ES-I3 (cell line): ENCODE data around the gene NDUFA3.

Experiments used
- H3K36me3 ChIP-seq: 2 replicates; pipeline ENCODE4 v1.6.1; 2013; ENCODE audit warnings: mild to moderate bottlenecking, low read length, control low read depth, moderate library complexity; ENCODE audit not compliant: insufficient read depth
- H3K4me1 ChIP-seq: 2 replicates; pipeline ENCODE4 v1.6.1; 2013; ENCODE audit warnings: mild to moderate bottlenecking, control low read depth, low read length; ENCODE audit not compliant: insufficient read depth
- H3K9ac ChIP-seq: 2 replicates; pipeline ENCODE4 v1.6.1; 2013; ENCODE audit warnings: low read depth, mild to moderate bottlenecking, low read length, moderate library complexity
- H3K9me3 ChIP-seq: 2 replicates; pipeline ENCODE4 v1.6.1; 2013; ENCODE audit warnings: mild to moderate bottlenecking, low read length, moderate library complexity; ENCODE audit not compliant: control insufficient read depth, insufficient read depth

NDUFA3 gene

DNA sequence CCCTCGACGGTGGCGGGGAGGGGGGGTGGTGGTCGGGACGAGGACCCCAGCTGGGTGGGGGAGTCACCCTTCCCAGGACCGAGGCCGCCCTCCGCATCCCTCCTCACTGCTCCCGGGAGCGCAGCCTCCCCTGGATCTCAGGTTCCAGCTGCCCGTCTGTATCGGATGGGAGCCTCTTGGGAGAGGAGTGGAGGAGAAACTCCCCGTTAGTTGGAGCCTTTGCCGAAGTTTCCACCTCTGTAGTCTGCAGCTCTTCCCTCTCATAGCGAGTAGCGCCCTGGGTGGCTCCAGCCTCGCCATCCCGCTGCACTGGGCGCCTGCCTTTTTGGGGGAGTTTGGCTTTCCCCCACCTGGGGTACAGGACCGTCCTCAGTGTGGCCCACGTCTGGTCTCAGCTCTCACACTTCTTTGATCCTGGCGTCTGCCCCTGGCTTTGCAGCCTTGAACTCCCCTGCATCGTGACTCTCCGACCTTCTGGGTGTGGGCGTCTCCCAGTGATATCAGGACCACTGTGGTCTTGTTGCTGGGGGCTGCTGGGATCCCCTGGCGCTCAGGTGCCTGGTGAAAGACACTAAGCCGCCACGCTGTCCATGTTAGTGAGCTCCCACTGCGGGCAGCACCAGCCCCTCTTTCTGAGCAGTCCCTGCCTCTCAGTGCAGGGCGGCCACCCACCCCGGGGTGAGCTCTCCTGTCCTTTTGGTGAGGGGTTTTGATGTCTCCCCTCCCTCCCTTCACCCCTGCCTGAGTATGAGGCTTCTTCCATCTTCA is 36.0 kb downstream of the NDUFA3 start:
- peak overlapping the region; percentile 72; the same call in 1 of the 2 replicates for H3K9ac ChIP-seq
- H3K4me1 ChIP-seq, result no peaks in the 10 kb centered on the region; the same call in 1 of the 2 replicates
- H3K36me3 ChIP-seq, result peaks cover 17% of the 10 kb centered on the region
- no peaks in the 10 kb centered on the region for H3K9me3 ChIP-seq

DNA sequence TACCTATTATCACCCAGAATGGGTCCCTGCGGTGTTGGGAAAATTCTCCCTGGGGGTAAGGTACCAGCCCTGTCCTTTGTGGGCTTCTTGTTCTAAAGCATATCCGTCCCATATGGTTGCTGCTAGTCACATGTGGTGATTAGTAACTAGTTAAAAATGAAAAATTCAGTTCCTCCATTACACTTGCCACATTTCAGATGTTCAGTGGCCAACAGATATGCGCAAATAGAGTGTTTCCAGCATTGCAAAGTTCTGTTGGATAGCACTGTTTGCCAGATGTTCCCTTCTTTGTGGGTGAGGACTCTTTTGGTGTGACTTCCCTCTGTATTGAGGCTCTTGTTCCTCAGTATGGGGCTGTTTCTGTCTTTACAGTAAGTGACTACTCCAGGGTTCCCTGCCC is 38.7 kb downstream of the NDUFA3 start:
- no peak overlapping the region for H3K9ac ChIP-seq
- no peaks in the 10 kb centered on the region; the same call in 1 of the 2 replicates for H3K4me1 ChIP-seq
- no peaks in the 10 kb centered on the region for H3K9me3 ChIP-seq
- peaks cover 37% of the 10 kb centered on the region for H3K36me3 ChIP-seq

DNA sequence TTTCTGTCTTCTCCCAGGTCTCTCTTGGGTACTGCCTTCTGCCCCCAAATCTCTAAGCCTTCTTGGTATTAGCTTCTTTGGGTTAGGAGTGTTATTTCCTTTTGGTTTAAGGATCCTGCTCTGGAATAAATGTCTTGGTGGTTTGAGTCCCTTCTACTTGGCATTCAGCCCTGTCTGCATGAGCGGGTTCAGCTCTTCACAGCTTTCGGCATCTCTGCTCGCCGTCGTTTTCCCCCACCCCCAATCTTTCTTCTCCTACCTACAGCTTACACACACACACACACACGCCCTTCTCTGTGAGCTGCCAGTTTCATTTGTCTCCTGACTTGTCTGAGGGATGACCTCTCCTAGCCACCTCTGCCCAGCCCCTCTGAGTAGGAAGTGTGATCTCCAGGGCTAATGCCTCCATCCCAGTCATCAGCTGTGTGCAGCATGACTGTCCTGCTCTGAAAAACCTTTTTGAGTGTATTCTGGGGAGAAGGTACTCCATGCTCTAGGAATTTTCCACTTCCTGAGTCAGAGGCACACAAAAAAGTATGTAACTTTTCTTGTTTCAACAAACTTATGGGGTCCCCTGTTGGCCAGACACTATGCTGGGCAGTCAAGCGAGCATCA is 39.6 kb downstream of the NDUFA3 start:
- Histone ChIP-seq H3K4me1 (no peaks in the 10 kb centered on the region; the same call in 1 of the 2 replicates), H3K9me3 (no peaks in the 10 kb centered on the region), H3K9ac (no peak overlapping the region), H3K36me3 (peaks cover 37% of the 10 kb centered on the region)

DNA sequence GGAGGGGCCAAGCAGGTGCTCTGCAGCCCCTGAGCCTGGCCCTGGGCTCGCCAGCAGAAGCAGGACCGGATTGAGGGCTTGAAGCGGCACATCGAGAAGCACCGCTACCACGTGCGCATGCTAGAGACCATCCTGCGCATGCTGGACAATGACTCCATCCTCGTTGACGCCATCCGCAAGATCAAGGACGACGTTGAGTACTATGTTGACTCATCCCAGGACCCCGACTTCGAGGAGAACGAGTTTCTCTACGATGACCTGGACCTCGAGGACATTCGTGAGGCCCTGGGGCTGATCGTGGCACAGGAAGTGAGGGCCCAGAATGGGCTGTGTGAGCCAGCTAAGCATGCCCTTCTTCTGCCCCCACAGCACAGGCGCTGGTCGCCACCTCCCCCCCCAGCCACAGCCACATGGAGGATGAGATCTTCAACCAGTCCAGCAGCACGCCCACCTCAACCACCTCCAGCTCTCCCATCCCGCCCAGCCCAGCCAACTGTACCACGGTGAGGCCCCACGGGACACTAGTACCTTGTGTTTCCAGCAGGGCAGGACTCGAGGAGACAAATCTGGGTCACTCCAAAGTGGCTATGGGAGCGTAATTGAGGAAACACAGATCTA is 43.0 kb downstream of the NDUFA3 start:
- H3K36me3 ChIP-seq, result peaks cover 39% of the 10 kb centered on the region
- no peak overlapping the region for H3K9ac ChIP-seq
- no peaks in the 10 kb centered on the region for H3K9me3 ChIP-seq
- no peaks in the 10 kb centered on the region for H3K4me1 ChIP-seq

DNA sequence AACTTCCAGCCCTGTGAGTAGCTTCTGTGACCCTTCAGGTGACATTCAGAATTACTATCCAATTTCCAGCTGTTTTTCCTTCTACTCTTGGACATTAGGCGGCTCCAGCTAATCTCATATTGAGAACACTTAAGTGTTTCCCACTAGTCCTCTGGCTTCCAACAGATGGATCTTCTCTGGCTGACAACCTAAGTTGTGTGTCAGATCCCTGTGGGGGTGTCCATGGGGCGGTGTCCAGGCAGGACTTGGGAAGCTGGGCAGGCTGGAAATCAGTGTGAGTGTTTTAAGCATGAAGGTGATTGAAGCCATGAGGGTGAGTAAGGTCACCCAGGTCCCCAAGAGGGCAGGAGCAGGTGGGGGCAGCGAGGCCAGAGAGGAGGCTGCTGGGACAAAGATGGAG is 45.0 kb downstream of the NDUFA3 start:
- Histone ChIP-seq H3K9ac (no peak overlapping the region), H3K4me1 (no peaks in the 10 kb centered on the region), H3K36me3 (peaks cover 35% of the 10 kb centered on the region), H3K9me3 (no peaks in the 10 kb centered on the region)

DNA sequence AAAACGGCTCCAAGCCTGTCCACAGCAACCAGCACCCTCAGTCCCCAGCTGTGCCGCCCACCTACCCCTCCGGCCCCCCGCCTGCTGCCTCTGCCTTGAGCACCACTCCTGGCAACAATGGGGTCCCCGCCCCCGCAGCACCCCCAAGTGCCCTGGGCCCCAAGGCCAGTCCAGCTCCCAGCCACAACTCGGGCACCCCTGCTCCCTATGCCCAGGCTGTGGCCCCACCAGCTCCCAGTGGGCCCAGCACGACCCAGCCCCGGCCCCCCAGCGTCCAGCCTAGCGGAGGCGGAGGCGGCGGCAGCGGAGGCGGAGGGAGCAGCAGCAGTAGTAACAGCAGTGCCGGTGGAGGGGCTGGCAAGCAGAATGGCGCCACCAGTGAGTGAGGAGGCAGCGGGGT is 45.5 kb downstream of the NDUFA3 start:
- H3K36me3 ChIP-seq, result peaks cover 31% of the 10 kb centered on the region

DNA sequence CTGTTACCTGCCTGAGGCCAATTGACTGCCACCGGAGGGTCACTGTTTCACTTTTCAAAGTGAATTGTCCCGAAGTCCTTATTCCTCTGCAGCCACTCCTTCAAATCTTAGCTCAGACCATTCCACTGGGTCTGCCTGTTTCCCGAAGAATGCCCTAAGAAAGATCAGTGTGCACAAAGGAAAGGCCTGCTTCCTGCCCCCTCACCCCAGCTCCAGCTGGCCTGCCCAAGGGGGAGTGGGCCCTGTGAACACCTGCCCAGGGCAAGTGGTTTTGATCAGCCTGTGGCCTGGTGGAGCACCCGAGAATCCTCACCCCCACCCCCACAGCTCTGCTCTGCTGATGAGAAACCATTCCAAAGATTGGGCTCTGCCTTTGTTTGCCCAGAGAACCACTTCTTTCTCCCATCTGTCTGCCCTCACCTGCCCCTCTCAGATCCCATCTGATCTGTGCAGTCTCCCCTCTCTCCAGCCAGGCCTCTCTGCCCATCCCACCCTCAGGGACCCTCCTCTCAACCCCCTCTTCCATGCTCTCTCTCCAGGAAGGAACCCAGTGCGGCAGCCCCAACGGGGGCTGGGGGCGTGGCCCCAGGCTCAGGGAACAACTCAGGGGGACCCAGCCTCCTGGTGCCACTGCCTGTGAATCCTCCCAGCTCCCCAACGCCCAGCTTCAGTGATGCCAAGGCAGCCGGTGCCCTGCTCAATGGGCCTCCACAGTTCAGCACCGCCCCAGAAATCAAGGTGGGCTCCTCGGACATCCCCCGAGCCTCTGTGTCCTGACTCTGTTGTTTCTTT is 46.6 kb downstream of the NDUFA3 start:
- H3K9ac ChIP-seq, result no peak overlapping the region
- no peaks in the 10 kb centered on the region for H3K9me3 ChIP-seq
- H3K36me3 ChIP-seq, result peaks cover 22% of the 10 kb centered on the region
- H3K4me1 ChIP-seq, result no peaks in the 10 kb centered on the region

More for the DNA sequence above, 45.5 kb downstream of the NDUFA3 start:
- Histone ChIP-seq H3K4me1 (no peaks in the 10 kb centered on the region), H3K9ac (no peak overlapping the region), H3K9me3 (no peaks in the 10 kb centered on the region)

DNA sequence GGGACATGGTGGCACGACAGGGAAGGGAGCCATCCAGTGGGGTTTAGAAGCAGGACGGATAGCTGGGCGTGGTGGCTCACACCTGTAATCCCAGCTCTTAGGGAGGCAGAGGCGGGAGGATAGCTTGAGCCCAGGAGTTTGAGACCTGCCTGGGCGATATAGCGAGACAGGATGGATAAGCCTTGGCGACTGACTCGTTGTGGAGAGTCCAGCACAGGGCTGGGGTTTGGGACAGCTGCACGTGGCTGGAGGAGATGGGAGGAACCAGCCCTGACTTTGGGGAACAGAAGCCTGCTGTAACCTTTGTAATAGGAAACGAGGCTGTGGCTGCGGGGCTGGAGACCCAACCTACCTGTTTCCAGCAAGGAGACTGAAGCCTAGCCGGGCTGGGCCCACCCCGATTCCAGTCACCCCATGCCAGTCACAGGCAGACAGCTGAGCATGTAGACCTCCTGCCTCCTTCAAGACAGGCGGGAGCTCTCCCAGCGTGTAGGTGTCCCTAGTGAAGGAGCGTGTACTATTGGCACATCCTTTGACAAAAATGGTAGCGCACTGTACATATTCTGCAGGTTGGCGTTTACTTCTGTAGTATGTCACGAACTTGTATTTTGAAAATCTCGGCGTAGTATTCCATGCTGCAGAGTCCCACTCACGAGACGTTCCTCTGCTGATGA is 48.8 kb downstream of the NDUFA3 start:
- H3K9me3 ChIP-seq, result no peaks in the 10 kb centered on the region
- H3K36me3 ChIP-seq, result peaks cover 8% of the 10 kb centered on the region
- H3K9ac ChIP-seq, result no peak overlapping the region
- no peaks in the 10 kb centered on the region for H3K4me1 ChIP-seq

DNA sequence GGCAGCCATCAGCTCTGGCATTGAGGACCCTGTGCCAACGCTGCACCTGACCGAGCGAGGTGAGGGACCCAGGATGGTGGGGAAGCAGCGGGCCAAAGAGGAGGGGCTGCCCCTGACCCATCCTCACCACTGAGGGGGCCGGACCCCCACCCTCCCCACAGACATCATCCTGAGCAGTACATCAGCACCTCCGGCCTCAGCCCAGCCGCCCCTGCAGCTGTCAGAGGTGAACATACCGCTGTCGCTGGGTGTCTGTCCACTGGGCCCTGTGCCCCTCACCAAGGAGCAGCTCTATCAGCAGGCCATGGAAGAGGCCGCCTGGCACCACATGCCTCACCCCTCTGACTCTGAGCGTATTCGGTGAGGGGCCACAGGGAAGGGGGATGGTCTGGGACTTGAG is 49.6 kb downstream of the NDUFA3 start:
- Histone ChIP-seq H3K9ac (no peak overlapping the region), H3K4me1 (no peaks in the 10 kb centered on the region), H3K36me3 (peaks cover 8% of the 10 kb centered on the region), H3K9me3 (no peaks in the 10 kb centered on the region)

DNA sequence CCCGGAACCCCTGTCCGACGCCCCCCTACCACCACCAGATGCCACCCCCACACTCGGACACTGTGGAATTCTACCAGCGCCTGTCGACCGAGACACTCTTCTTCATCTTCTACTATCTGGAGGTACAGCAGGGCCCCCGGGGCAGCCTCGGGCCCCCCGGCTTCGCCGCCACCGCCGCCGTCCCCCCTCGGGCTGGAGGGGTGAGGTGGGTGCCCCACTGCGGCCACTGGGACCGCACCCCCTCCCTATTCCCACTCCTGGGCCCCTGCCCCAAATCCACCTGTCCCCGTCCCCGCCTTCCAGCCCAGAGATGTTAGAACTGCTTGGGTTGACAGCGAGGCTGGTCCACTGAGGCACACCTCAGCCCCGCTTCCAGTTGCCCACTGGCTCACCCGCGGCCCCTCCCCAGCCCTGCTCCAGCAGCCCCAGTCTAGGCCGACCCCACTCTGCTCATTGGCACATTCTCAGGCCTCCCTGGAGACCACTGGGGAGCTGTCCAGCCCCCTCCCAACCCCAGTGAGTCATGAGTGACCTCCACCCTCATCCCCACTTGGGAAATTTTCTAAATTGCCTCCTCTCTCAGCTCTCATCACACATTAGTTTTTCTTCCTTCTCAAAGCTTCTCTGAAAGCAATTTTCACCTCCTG is 50.3 kb downstream of the NDUFA3 start:
- H3K9me3 ChIP-seq, result no peaks in the 10 kb centered on the region
- H3K4me1 ChIP-seq, result no peaks in the 10 kb centered on the region
- H3K36me3 ChIP-seq, result peaks cover 8% of the 10 kb centered on the region
- no peak overlapping the region for H3K9ac ChIP-seq

DNA sequence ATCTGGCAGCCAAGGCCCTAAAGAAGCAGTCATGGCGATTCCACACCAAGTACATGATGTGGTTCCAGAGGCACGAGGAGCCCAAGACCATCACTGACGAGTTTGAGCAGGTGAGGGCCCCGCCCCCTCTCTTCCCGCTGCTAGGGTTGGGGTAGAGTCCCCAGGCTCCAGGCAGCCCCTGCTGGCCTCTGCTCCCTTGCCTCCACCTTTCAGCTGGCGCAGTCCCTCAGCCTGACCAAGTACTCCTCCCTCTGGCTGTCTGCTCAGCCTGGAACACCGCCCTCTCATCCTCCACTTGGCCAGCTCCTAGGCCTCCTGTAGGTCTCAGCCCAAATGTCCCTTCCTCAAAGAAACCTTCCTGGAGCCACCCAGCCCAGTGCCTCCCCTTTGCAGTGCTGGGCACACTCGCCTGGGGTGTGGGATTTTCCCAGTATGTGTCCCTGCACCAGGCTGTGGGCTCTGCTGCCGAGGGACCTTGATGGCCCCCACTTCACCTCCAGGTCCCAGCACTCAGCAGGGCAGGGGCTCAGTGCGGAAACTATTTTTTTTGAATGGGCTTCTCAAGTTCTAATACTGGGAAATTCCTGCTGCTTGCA is 51.2 kb downstream of the NDUFA3 start:
- Histone ChIP-seq H3K36me3 (peaks cover 7% of the 10 kb centered on the region), H3K9ac (no peak overlapping the region), H3K4me1 (no peaks in the 10 kb centered on the region), H3K9me3 (no peaks in the 10 kb centered on the region)

DNA sequence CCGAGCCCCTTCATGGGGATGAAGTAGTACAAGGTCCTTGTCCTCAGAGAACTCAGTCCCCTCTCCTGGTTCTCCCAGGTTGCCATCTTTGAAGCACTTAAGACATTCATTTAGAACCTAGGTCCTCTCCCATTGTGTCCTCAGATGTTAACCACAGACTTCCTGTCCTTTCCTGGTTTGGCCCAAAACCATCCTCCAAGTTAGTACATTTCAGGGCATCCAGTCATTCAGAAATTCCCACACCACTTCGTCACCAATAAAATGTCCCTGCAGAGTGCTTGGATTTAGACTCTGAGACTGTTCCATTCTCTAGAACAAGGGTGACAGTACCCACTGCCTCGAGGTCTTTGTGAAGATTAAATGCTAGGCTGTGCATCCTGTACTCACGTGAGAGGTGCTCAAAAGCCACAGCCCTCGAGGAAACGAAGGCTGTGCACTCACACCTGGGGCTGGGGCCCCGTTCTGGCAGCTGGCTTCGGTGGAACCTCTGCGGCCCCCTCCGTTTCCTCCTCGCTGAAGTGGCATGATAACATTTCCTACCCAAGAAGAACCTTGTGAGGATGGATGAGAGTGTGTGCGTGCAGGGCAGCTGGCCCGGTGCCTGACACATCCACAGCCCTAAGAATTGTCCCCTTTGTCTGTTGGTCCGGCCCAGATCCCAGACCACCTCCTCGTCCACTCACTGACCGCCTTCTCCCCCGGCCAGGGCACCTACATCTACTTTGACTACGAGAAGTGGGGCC is 52.1 kb downstream of the NDUFA3 start:
- no peaks in the 10 kb centered on the region for H3K4me1 ChIP-seq
- H3K9ac ChIP-seq, result no peak overlapping the region
- no peaks in the 10 kb centered on the region for H3K9me3 ChIP-seq
- H3K36me3 ChIP-seq, result no peaks in the 10 kb centered on the region; the same call in 1 of the 2 replicates

DNA sequence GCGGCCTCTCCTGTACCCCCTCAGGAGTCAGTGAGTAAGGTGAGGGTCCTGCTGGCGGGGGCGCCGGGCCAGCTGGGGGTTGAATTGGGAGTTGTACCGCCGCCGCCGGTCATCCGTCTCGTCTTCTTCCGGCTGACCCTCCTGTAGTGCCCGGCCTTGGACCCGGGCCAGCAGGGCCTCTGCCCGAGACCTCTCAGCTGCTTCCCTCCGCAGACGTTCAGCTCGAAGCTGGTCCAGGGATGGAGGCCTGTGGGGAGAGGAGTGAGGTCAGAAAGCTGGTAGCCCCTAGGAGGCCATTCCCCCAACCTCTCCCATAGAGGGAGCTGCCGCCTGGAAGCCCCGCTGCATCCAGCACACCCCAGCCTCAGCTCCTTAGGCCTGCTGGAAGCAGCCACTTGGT is 53.0 kb downstream of the NDUFA3 start:
- Histone ChIP-seq H3K9me3 (no peaks in the 10 kb centered on the region), H3K36me3 (no peaks in the 10 kb centered on the region; the same call in 1 of the 2 replicates), H3K9ac (no peak overlapping the region), H3K4me1 (no peaks in the 10 kb centered on the region)
